Fibroblast of mammary gland (primary cell): ENCODE results near the gene KRTAP6-2.

Source experiments
- DNase-seq: peaks from one replicate; pipeline ENCODE4 v3.0.0-alpha.2; 2010; ENCODE audit warnings: low read depth
- H3K4me3 ChIP-seq: 2 replicates; pipeline ENCODE4 v1.5.1; 2011; ENCODE audit warnings: low read depth, mild to moderate bottlenecking, low read length, moderate library complexity; ENCODE audit not compliant: control insufficient read depth
- TF ChIP-seq, protein P1 (sequence below): conservative IDR thresholded peaks from 2 replicates; pipeline ENCODE4 v1.5.1; 2011; ENCODE audit warnings: low read depth, low read length, inconsistent platforms; ENCODE audit not compliant: control insufficient read depth, insufficient read depth

Gene KRTAP6-2

DNA sequence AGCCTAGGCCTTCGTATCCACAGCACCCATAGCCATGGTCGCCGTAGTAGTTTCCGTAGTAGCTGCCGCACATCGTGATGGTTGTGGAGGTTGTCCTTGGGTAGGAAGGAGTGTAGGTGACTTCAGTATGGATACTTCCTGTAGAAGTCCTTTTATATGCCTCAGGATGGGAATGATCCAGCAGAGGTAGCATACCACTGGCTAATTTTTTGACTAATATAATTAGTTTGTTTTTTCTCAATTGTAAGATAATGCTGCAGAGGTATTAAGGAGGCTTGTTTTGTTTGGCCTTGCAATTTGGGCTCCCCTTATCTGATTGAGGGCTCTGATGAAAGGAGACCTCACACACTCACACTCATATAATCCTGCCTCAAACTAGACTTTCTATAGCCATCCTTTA lies at the start of gene KRTAP6-2:
KRTAP6-2 (minus strand) TSS at position 101 of the 400 bp plus-strand sequence; CDS start at position 73, 28 bp downstream.
- no peak within 1 kb of the TSS for H3K4me3 ChIP-seq
- TF ChIP-seq, protein P1, sequence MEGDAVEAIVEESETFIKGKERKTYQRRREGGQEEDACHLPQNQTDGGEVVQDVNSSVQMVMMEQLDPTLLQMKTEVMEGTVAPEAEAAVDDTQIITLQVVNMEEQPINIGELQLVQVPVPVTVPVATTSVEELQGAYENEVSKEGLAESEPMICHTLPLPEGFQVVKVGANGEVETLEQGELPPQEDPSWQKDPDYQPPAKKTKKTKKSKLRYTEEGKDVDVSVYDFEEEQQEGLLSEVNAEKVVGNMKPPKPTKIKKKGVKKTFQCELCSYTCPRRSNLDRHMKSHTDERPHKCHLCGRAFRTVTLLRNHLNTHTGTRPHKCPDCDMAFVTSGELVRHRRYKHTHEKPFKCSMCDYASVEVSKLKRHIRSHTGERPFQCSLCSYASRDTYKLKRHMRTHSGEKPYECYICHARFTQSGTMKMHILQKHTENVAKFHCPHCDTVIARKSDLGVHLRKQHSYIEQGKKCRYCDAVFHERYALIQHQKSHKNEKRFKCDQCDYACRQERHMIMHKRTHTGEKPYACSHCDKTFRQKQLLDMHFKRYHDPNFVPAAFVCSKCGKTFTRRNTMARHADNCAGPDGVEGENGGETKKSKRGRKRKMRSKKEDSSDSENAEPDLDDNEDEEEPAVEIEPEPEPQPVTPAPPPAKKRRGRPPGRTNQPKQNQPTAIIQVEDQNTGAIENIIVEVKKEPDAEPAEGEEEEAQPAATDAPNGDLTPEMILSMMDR: no peak
- DNase-seq: no peak

GRCh38 chr21:30646904-30647414 lies 48.3 kb upstream of the KRTAP6-2 start:
- no peak for DNase-seq
- TF ChIP-seq, protein P1: no peak
- no peak overlapping the region for H3K4me3 ChIP-seq

- DNase-seq: no peak
- TF ChIP-seq, protein P1: no peak
- H3K4me3 ChIP-seq: no peak within 1 kb of the TSS
Observed at GRCh38 chr21:30642564-30642963, 43.9 kb upstream of the KRTAP6-2 start, which contains the start of gene KRTAP20-3. TSS of gene KRTAP20-3 (plus strand) at chr21:30642864.

DNA sequence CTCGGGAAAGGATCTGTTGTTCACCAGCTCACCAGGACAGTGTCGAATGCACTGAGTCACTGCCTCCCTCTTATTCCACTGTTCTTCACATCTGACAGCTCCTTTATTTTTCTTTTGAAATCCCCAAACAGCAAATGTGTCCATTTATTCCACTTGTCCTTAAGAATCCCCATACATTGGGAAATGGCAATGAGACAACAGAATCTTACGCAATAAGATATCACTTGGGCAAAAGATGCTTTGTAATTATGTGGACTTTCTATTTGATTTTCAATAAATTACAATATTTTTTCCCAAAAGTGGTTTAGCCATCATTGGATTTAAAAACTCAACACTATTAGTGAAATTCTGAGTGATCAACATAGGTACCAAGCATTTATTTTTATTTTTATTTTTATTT lies 40.0 kb upstream of the KRTAP6-2 start:
- TF ChIP-seq, protein P1: no peak
- DNase-seq: no peak
- no peak overlapping the region for H3K4me3 ChIP-seq

GRCh38 chr21:30634906-30635305 lies 36.2 kb upstream of the KRTAP6-2 start, which contains the start of gene KRTAP20-2:
TSS of gene KRTAP20-2 (plus strand) at chr21:30635206. CDS start at chr21:30635264, 58 bp downstream.
- H3K4me3 ChIP-seq: no peak within 1 kb of the TSS
- DNase-seq: no peak
- TF ChIP-seq, protein P1: no peak

GRCh38 chr21:30629200-30629599 lies 30.5 kb upstream of the KRTAP6-2 start:
- H3K4me3 ChIP-seq: no peak overlapping the region
- TF ChIP-seq, protein P1: no peak
- DNase-seq: no peak
